Islet of Langerhans (tissue), 1 donor: ENCODE results near the gene TMEM225B.
"Not testable (repeated sequence)": the region's sequence is repeated elsewhere in the genome, so short reads cannot be mapped to it uniquely, and the experiment has no call there.

Source experiments
- FAIRE-seq: peaks from one replicate; lab custom pipeline; 2011; peaks lifted over from hg19 to GRCh38; lab: Jason Lieb, UNC

Gene TMEM225B, protein sequence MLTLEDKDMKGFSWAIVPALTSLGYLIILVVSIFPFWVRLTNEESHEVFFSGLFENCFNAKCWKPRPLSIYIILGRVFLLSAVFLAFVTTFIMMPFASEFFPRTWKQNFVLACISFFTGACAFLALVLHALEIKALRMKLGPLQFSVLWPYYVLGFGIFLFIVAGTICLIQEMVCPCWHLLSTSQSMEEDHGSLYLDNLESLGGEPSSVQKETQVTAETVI

DNA sequence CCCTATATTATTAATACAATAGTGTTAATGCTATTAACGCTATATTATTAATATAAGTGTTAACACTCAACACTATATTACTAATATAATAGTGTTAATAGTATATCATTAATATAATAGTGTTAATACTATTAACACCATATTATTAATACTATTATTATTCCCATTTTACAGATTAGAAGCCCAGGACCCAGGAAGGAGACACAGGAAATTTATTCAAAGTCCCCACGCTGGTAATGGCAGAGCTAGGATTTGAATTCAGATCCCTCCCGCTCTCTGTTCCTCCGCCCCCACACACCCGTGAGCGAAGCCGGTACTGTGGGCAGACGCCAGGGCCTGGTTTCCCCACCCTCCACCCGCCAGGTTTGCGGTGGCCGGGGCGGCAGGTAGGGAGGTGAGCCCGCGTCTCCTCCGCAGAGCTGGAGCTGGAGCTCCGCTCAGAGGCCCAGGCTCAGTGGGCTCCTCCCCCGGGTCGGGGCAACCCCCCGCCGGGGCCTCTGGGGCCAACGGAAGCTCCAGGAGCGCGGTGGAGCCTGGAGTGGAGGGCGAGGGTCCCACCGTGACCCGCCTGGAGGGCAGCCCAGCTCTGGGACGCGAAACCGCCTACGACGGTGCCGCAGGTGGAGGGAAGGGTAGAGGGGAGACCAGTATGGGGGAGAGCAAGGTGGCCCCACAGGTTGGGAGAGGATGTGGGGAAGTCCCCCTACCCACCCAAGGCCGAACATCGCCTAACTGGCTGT is at the start of gene TMEM225B:
Gene TMEM225B (plus strand): TSS at position 506 of the 740 bp plus-strand sequence. CDS start 6,122 bp downstream, outside the sequence.
- FAIRE-seq: no peak

DNA sequence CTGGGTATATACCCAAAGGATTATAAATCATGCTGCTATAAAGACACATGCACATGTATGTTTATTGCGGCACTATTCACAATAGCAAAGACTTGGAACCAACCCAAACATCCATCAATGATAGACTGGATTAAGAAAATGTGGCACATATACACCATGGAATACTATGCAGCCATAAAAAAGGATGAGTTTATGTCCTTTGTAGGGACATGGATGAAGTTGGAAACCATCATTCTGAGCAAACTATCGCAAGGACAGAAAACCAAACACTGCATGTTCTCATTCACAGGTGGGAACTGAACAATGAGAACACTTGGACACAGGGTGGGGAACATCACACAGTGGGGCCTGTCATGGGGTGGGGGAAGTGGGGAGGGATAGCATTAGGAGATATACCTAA is 48.5 kb upstream of the TMEM225B start:
- FAIRE-seq: not testable (repeated sequence)

DNA sequence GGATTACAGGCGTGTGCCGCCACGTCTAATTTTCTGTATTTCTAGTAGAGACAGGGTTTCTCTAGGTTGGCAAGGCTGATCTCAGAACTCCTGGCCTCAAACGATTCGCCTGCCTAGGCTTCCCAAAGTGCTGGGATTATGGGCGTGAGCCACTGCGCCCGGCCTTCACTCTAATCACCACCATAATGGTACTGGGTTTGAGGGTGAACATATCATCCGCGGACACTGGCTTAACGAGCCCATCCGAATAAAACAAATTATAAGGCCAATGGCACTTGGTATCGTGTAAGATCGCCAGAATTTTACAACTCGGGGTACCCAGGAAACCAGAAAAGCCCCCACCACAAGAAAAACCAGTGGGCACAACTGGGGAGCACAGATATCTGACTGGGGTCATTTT is 46.7 kb upstream of the TMEM225B start:
- no peak for FAIRE-seq

DNA sequence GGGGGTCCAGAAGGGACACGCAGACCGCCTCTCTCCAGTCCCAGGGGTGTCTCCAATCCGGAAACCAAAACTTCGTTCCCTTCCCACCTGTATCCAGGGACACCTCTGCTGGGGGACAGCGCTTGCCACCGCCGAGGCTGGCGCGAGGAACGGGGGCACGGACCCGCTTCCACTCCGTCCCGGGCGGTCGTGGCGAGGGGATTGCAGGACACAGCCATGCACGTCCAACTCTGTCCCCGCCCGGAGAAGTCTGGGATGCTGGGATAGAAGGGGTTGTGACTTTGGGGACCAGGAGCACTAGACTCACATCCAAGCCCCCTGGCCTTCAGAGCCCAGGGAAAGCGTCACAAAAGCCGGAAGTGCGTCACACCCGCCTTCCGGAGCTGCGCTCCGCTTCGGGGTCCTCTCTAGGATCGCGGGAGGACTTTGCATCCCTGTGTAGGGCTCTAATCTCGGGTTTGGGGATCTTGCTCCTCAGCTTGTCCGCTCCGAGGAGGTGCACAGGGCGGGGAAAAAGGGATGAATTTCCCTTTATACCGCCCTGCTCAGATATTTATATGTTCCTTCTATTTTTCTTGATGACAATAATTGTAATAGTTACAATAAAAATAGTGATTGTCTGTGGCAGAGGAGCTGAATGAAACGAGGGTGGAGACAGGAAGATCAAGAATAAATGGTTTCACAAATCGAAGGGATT is 46.2 kb upstream of the TMEM225B start, which contains the start of gene FAM200A:
Gene FAM200A (minus strand): TSS at position 348 of the 697 bp plus-strand sequence. CDS start 3,707 bp downstream, outside the sequence.
- FAIRE-seq: peak; percentile 83

DNA sequence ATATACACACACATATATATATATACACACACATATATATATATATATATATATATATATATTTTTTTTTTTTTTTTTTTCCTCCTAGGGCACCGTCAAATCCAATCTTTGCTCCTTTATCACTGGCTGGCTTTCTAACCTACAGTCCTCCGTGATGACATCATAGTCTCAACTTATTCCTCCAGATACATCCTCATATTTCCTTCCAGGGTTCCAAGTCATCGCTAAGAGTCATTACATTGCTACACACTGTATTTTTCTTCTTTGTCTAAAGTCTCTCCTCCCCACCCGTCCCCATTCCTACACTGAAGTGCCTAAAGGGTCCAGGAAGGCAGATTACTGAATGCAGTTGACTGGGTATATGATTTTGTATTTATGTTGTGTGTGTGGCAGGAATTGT is 45.0 kb upstream of the TMEM225B start:
- no peak for FAIRE-seq

DNA sequence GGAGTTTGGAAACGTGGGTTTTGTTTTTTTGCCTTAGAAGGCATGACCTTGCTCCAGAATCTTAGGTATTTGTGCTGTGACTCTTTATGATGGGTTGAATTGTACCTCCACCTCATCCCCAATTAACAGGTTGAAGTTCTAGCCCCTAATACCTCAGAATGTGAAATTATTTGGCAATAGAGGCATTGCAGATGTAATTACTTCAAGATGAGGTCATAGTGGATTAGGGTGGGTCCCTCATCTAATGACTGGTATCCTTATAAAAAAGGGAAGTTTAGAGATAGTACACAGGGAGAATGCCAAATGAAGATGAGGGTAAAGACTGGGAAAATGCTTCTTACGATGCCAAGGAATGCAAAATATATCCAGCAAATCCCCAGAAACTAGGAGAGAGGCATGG is 43.1 kb upstream of the TMEM225B start:
- no peak for FAIRE-seq

DNA sequence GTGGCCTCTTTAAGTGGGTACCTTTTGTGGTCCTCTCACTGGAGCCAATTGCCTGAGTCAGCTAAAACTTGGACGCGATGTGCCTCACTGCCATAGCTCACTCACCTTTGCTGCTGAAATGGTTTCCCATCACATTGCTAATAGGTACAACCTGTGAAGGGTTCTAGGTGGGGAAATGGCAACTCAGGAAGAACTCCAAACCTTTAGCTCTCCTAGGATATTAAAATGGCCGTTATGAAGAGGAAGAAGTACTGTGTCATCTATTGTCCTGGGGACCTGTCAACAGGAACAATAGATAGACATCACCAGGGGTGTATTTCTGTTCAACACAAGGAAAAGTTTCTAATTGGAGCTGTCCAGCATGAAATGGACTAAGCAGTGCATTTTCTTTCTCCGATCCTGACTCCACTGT is 40.9 kb upstream of the TMEM225B start:
- no peak for FAIRE-seq

DNA sequence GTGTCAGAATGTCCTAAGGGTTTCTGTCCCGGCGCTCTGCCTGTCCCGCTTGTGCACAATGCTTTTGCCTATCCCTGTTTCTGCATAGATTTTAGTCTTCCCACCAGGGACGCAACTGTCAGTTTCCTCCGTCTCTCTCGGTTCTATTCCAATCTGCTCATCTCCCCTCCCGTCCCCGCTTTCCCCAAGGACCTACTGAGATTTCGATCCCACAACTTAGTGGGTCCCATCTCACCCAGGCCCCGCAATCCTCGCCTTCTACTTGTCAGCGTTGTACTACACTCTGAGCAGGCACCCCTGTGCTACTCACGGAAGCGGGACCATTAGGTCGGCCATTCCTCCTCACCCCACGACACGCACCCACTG is 40.1 kb upstream of the TMEM225B start:
- FAIRE-seq: no peak

DNA sequence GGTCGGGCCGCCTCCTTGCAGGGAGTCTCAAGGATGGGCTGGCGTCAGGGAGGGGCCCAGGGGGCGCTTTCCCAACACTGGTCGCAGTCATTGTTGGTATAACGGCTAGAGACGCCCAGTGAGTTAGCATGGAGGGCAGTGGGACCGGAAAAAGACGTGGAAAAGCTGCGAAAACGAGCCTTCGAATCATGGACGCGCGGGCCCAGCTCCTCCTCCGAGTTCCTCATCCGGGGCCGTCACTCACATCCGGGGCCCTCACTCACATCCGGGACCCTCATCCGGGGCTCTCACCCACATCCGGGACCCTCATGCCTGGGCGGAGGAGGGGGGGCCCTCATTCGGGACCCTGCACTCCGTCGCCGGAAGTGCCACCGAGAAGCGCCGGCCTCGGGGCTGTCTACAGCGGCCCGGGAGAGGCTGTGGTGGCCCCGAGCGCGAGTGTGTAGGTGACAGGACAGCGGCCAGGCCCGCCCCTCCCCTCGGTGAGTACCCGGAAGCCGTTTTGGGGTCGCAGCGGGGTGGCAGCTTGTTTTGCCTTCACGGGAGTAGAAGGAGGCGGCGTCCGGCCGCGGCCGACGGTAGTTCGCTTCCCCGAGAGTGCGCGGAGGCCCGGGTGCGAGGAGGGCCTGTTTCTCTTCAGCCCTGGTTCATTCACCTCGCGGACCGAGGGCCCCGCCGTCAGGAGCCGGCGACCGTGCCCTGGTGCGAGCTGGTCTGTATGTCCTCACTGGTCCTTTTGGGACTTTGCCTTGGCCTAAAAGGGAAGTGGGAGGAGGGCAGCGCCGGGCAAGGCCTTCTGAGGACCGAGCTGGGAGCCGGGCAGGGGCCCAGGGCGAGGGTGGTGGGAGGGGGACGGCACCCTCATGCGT is 39.5 kb upstream of the TMEM225B start, which contains the start of gene ZNF655:
Gene ZNF655 (plus strand): TSS at position 337 of the 869 bp plus-strand sequence. CDS start 1,918 bp downstream, outside the sequence.
- no peak for FAIRE-seq

DNA sequence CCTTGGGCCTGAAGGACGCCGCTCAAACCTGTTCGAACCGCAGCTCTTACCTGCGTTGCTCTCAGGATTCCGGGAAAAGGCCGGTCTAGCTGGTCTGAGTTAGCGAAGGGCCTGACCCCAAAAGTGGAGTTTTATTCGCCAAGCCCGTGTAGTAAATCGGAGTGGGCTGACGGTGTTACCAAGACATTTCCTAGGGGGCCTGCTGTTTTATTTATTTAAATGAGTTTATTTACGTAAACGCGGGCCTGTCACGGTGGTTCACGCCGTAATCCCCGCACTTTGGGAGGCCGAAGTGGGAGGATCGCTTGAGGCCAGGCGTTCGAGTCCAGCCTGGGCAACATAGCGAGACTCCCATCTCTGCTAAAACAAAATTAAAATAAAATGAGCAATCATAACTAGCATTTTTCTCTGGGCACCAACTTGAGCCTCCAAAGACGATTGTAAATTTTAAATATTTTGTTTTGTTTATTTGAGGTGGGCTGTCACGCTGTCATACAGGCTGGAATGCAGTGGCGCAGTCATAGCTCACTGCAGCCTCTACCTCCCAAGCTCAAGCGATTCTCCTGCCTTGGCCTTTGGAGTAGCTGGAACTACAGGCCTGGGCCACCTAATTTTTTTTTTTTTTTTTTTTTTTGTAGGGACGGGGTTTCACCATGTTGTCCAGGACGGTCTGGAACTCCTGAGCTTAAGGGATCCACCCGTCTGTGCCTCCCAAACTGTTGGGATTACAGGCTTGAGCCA is 38.7 kb upstream of the TMEM225B start:
- no peak for FAIRE-seq

DNA sequence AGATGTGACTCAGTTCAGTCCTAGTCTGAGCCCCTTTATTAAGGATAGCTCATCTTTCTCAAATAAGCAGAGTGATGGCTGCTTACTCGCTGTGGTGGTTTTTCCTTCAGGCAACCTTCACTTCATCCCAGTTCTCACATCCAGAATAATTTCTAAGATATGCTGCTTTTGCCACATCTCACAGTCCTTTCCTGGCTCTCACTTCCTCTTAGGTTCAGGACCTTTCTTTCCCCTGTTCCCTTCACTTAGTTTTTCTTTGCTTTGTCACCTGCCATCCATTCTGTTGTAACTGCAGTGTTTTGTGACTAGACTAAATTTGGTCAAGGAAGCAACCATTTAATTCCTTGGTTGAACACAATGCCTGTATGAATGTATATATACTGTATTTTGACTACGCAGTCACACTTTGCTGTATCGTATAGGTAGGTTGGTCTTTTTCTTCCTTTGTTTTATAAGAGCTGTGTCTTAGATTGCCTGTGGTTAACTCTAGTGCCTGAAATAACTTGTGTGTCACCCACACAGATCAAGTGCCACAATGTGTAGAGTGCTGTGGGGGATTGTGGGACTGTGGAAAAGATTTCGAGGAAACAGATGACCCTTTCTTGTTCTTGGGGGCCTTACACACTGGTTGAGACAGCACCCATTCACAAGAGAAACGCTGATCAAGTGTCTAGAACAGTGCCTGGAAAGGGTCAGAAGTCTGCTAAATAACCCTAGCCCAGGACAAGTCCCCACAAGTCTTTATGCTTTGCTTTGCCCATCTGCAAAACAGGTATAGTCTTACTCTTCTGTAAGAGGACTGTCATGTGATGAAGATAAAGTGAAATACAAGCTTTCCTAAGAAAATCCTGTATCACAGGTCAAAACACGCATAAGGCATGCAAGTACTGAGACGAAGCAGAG is 37.0 kb upstream of the TMEM225B start:
- FAIRE-seq: no peak

DNA sequence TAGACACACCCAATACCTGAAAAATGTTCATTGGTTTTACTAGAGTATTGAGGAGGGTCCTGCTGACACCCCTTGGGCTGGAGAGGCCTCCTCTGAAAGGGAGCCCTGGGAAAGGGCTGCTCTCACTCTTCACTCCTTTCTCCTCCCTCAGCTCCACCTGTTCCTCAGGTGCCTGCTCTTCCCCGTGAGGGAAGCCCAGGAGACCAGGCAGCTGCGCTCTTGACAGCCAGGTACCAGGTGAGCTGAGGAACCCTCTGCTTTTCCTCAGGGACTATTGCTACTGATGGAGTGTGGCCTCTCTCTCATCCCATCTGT is 36.4 kb upstream of the TMEM225B start:
- FAIRE-seq: no peak

DNA sequence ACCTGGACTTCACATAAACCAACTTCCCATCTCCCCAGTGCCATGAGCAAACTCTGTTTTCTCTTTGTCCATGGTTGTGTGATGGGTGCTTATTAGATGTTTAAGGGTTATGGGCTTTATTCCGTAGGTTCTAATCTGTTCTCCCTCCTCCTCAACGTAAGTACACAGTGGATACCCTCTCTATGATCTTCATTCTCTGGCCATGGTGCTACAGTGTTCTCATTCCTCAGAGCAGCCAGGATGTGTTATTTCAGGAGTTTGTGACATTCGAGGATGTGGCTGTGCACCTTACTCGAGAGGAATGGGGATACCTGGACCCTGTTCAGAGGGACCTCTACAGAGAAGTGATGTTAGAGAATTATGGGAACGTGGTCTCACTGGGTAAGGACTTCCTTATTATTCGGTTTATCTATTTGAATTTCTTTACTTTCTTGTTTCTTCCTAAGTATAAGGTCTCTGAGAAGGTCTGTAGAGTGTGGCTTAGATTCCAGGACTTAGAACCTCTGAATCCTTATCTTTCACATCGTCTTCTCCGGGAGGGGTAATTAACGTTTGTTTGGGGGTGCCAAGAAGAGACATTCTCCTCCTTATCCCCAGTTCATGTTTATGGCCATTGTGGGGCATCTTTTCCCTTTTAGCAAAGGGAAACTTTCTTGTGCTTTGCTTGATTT is 35.8 kb upstream of the TMEM225B start:
- FAIRE-seq: no peak

DNA sequence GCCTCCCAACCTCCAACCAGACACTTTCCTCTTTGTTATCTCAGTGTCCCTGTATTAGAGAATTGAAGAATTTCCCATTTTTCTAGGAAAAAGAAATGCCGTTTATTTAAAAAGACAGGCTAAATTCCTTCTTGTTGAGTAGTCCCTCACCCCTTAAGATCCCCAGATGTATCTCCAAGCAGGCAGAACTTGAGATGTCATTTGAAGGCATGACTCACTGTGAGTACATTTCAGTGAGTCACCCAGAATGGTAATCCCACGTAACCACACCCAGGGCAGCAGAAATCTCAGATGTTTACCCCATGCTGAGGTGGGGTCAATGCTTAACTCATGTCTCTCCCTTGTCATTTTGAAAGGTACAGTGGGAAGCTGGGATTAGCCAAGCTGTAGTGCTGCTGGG is 35.2 kb upstream of the TMEM225B start:
- FAIRE-seq: peak; percentile 53

DNA sequence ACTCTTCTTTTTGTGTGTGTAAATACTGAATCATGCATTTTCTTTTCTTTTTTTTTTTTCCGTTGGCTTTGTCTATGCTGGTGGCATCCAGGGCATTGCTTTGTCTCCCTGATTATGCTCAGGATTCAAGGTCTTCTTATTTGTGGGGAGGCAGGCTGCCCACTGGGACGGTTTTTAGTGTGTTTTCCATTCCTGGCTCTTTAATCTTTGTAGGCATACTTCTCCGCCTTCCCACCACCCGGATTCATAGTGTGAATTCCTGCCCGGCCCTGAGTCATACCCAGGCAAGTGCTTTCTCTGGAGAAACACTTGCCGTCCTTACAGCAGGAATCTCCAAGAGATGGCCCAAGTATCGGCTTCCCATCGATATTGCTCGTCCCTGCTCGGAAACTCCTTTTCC is 34.4 kb upstream of the TMEM225B start:
- no peak for FAIRE-seq

DNA sequence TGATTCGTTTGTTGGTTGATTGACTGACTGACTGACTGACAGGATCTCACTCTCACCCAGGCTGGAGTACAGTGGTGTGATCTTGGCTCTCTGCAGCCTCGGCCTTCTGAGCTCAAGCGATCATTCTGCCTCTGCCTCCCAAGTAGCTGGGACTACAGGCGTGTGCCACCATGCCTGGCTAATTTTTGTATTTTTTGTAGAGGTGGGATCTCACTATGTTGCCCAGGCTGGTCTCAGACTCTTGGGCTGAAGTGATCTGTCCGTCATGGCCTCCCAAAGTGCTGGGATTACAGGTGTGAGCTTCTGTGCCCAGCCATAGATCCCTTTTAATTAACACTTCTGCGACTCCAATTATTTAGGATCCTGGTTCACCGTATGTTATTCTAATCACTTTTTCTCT is 29.3 kb upstream of the TMEM225B start:
- not testable (repeated sequence) for FAIRE-seq

DNA sequence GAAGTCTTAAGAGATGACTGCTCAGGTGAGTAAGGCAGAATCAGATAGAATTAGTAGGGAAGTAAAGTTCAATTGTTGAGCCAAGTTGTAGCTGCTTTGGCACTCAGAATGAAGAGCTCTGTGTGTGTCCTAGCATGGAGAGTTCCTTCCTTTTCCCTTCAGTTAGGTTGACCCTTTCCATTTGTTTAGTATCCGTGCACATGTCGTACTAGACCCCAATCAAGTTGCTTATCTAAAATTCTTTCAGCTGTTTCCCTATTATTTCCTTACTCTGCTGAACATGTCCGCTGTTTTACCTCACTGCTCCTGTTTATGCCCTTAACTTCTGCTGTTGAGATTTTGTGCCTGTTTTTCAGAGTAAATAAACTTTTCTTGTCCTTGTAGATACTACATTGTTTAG is 26.3 kb upstream of the TMEM225B start:
- FAIRE-seq: no peak

DNA sequence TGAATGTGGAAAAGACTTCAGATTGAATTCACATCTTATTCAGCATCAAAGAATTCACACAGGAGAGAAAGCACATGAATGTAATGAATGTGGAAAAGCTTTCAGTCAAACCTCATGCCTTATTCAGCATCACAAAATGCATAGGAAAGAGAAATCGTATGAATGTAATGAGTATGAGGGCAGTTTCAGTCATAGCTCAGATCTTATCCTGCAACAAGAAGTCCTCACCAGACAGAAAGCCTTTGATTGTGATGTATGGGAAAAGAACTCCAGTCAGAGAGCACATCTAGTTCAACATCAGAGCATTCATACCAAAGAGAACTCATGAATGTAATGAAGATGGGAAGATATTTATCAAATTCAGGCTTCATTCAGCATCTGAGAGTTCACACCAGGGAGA is 24.8 kb upstream of the TMEM225B start:
- no peak for FAIRE-seq

DNA sequence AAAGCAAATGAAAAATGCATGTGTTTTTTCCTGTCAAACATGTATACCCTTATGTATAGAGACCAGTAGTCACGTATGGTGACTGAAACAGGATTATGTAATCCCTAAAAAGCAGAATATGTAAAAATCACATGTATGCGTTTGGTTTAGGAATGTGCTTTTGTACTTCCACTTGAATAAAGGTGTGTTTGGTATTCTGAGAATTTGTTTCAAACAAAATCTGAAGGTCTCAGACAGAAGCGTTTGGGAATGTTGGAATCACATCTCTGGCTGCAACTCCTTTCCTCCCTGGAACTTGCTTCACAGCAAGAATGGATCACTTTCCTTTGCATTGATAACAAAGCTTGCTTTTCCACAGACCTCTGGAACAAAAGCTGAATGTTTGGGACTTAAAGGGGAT is 21.8 kb upstream of the TMEM225B start:
- no peak for FAIRE-seq
